Astrocyte of the spinal cord (primary cell): ENCODE results near the gene PEX11B.

Source experiments
- DNase-seq: peaks from one replicate; pipeline ENCODE4 v3.0.0; 2011; ENCODE audit warnings: low read depth, low spot score
- H3K4me3 ChIP-seq: 2 replicates; pipeline ENCODE4 v1.5.1; 2011; ENCODE audit warnings: low read depth, mild to moderate bottlenecking, low read length, moderate library complexity
- in situ Hi-C: cut with HindIII; loops from 2 replicates; pipeline ENCODE4 v1.10.0; 2017; ENCODE audit warnings: low sequenced_read_pairs
- TF ChIP-seq, protein P1 (sequence below): IDR thresholded peaks from 2 replicates; pipeline ENCODE4 v1.5.1; 2012; ENCODE audit warnings: low read depth, mild to moderate bottlenecking, low read length, inconsistent platforms

PEX11B gene, protein sequence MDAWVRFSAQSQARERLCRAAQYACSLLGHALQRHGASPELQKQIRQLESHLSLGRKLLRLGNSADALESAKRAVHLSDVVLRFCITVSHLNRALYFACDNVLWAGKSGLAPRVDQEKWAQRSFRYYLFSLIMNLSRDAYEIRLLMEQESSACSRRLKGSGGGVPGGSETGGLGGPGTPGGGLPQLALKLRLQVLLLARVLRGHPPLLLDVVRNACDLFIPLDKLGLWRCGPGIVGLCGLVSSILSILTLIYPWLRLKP

DNA sequence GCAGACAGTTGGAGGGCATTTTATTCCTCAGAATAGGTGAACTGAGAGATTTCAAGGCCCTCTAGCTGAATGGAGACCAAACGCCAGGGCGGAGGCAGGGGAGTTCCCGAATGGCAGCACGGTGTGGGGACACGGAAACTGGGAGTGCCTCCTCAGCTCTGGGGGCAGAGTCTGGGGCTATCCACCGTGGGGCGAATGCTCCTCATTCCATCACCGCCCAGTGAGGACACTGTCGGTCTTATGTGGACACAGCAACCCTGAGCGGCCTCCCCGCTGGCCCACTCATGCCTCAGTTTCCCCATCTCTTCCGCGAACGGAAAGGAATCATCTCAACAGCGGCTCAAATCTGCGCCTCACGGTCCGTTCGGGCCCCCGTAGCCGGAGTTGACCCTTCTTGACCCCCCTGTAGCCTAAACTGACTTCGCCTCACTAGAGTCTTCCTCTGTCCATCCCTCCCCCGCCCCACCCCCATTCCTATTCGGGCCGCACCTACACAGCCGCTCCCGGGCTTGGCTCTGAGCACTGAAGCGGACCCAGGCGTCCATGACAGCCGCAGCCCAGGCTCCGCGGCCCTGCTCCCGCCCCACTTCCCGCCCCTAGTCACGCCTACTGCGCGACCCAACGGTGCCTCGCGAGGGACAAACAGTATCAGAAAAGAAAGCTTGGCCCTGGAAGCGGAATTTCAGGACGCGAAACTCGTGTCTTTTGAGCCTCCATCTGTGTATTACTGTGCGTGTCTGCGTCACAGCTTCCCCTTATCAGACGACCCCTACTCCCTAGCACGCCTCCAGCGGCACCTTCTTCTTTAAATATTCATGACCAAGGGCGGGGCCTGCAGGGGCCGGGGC, at the start of gene PEX11B:
PEX11B (minus strand) TSS at position 574 of the 848 bp plus-strand sequence; CDS start at position 545, 29 bp downstream.
- peak within 1 kb of the TSS; percentile 84 for H3K4me3 ChIP-seq
- peak; percentile 92 for DNase-seq
- TF ChIP-seq, protein P1, sequence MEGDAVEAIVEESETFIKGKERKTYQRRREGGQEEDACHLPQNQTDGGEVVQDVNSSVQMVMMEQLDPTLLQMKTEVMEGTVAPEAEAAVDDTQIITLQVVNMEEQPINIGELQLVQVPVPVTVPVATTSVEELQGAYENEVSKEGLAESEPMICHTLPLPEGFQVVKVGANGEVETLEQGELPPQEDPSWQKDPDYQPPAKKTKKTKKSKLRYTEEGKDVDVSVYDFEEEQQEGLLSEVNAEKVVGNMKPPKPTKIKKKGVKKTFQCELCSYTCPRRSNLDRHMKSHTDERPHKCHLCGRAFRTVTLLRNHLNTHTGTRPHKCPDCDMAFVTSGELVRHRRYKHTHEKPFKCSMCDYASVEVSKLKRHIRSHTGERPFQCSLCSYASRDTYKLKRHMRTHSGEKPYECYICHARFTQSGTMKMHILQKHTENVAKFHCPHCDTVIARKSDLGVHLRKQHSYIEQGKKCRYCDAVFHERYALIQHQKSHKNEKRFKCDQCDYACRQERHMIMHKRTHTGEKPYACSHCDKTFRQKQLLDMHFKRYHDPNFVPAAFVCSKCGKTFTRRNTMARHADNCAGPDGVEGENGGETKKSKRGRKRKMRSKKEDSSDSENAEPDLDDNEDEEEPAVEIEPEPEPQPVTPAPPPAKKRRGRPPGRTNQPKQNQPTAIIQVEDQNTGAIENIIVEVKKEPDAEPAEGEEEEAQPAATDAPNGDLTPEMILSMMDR = no peak
- in situ Hi-C loops = no loop called here

DNA sequence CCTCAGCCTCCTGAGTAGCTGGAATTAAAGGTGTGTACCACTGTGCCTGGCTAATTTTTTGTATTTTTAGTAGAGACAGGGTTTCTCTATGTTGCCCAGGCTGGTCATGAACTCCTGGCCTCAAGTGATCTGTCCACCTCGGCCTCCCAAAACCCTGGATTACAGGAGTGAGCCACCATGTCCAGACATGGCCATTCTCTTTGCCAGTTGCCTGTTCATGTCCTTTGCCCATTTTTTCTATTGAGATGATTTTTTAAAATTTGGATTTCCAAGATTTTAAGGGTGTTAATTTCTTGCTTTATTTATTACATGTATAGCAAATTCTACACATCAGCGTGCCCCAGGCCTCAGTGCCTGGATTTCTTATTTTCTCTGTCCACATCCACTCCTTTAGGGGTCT, 48.8 kb upstream of the PEX11B start:
- H3K4me3 ChIP-seq = no peak overlapping the region
- no peak for DNase-seq
- in situ Hi-C loops = no loop called here
- TF ChIP-seq, protein P1 = no peak

DNA sequence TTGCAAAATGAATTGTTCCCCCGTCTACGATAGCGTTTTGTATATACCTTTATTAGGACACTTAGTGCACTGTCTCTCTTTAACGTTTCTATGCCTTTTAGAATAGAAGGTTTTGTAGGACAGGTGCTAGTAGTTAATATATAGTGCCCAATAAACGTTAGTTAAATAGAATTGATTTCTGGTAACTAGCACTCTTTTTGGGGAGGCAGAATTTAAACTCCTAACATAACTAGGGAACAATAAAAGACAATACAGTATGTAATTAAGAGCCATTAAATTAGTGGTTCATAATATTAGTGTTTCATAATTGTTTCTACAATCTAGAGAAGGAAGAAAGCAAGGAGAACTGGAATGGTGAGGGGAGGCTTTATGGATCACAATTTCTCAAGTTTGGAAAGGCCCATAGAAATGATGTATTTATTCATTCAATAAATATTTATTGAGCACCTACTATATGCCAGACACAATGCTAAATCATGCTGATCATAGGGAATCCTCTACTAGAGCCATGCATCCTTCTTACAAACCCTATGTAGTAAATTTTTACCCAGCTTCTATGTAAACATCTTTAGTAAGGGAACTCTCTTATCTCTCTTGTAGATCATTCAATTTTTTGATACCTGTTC, 46.7 kb upstream of the PEX11B start:
- no peak for DNase-seq
- TF ChIP-seq, protein P1 = no peak
- in situ Hi-C loops = no loop called here
- H3K4me3 ChIP-seq = peak overlapping the region; percentile 75

DNA sequence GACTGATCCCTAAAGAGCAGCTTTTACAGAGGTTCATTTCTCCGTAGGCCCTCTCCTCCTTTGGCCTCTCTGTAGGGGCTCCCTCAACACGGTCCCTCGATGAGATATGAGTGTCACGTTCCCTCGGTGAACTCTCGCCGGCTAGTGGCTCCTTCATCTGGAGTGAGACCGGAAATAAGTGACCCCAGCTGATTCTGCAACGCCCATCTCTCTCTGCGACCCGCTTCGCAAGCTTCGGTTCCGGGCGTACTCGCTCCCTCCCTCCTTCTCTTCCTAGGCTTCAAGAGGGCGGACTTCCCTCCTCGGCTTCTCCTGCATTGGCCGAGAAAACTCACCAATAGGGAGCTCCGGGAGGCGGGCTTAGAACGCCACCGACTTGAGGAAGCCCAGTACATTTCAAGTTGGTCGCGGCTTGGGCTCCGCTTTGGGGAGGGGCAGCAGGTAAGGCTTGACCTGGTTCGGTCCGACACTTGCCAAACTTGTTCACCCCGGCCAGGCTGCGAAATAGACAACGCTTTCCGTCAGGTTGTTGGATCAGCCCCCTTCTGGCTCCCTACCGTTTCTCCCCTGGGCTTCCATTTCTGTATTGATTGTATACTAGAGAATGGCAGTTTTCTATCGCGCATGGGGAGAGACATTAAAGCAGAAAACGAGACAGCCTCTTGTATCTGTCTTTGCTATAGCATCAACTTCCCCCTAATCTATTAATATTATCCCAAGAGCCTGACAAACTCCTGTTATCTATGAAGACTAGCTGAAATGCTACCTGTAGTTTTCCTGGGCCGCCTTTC, 46.0 kb upstream of the PEX11B start, which contains the start of the genes ANKRD34A and POLR3GL:
ANKRD34A (minus strand) TSS at position 248 of the 791 bp plus-strand sequence. CDS start 2,816 bp downstream, outside the sequence.
POLR3GL (plus strand) TSS at position 363 of the 791 bp plus-strand sequence. CDS start 10,176 bp downstream, outside the sequence.
- TF ChIP-seq, protein P1 = no peak
- peak within 1 kb of the TSS; percentile 75 for H3K4me3 ChIP-seq
- in situ Hi-C loops = no loop called here
- peak; percentile 94 for DNase-seq

DNA sequence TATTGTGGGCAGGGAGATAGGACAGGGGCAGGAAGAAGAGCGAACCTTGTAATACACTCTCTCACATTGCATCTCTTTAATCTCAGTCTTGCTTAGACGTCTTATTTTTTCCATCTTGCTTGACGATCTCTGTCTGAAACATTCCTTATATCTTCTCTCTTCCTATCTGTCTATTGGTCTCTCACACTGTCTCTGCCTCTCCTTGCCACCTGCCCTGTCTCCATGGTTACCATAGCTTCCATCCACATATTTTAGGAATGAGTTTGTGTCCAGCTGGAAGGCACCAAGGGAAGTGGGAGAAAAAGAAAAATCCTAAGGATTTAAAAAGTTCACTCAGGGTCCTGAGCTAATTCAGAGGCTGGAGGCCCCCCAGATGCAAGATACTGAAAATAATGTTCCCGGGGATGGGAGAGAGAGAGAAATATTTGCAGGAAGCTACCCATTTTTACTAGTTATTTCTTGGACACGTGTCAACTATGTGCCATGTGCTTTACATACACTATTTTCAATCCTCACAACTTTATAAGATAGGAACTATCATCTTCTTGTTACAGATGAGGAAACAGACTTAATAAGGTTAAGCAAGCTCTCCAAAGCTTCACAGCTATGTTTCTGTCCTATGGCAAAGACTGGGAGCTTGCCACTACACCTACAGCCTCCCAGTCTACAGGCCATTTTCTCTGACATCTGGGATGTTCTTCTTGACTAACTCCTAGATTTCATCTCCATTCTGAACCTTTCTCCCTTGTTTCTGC, 44.9 kb upstream of the PEX11B start:
- in situ Hi-C loops = no loop called here
- peak; percentile 53 for DNase-seq
- peak overlapping the region; percentile 75 for H3K4me3 ChIP-seq
- TF ChIP-seq, protein P1 = no peak
